Measurements from ENCODE around the gene HELZ. TPM values are rescaled to one million over a fixed set of nuclear protein-coding genes. Genes with fewer than 3 reads are reported as not detected.

The HELZ gene
- total and polyA plus RNA-seq, 4 donors, result 3.8 to 69.2 (median 25.7) TPM

DNA sequence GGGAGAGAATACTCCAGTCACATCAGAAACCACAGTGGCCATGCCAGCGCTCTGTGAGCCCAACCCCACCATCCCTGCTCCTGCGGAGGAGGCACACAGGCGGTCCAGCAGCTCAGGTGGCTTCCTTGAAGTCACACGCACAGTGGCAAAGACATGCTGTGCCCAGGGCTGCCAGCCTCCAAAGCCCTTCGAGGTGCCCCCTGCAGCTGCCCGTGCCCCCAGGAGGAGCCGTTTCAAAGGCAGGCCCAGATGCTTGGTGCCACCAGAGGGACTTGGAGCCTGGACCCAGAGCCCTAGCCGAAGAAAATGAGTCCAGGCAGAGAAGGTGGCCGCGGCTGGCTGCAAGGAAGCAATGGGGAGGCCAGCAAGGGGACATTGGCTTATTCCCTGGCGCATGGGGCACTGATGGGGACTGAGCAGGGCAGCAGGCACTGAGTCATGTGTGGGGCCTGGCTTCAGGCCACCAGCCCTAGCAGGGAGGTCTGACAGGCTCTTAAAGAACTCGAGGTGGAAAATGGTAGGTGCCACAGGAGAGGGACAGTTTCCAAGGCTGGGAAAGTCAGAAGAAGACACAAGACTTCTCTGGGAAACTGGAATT, 217.9 kb downstream of the HELZ start:
- DNase-seq (ENCODE audit: low spot score), result no peak
- Histone ChIP-seq H3K27ac (ENCODE audit: low read depth in 1 of 2, low read length in 2 of 2) (no peak overlapping the region), H3K9me3 (ENCODE audit: control insufficient read depth in 4 of 4, low read length in 3 of 4) (no peaks in the 10 kb centered on the region)

More for the DNA sequence above, 217.9 kb downstream of the HELZ start:
- no peak overlapping the region for H3K9ac ChIP-seq (ENCODE audit: low read depth in 1 of 2, low read length in 2 of 2)
- no peaks in the 10 kb centered on the region for H3K27me3 ChIP-seq (ENCODE audit: control insufficient read depth in 4 of 4, insufficient read depth in 4 of 4, low read length in 3 of 4)
- H3K36me3 ChIP-seq (ENCODE audit: control insufficient read depth in 4 of 4, insufficient read depth in 3 of 4, low read depth in 1 of 4, low read length in 3 of 4), result no peaks in the 10 kb centered on the region
- 93% methylated on average over 12 of the region's 12 CpGs for WGBS
- H3K4me3 ChIP-seq (ENCODE audit: low read depth in 1 of 3, low read length in 3 of 3), result no peak overlapping the region
- TF ChIP-seq, protein P1, sequence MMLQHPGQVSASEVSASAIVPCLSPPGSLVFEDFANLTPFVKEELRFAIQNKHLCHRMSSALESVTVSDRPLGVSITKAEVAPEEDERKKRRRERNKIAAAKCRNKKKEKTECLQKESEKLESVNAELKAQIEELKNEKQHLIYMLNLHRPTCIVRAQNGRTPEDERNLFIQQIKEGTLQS (IDR thresholded peaks at IDR 0.05), result no peak
- TF ChIP-seq NR2F2 (IDR thresholded peaks at IDR 0.05) (no peak), EGR1 (IDR thresholded peaks at IDR 0.05; ENCODE audit: low read depth in 2 of 2) (no peak), RAD21 (IDR thresholded peaks at IDR 0.05) (no peak), ZBTB33 (IDR thresholded peaks at IDR 0.05) (no peak), SP1 (IDR thresholded peaks at IDR 0.05) (no peak), HNF4G (IDR thresholded peaks at IDR 0.05) (no peak), FOXA2 (IDR thresholded peaks at IDR 0.05) (no peak), JUND (IDR thresholded peaks at IDR 0.05) (no peak), RXRA (IDR thresholded peaks at IDR 0.05) (no peak), YY1 (IDR thresholded peaks at IDR 0.05) (no peak), HNF4A (conservative IDR thresholded peaks at IDR 0.05) (no peak), FOXA1 (IDR thresholded peaks at IDR 0.05) (no peak), GABPA (IDR thresholded peaks at IDR 0.05 in 1 of 2, conservative IDR thresholded peaks at IDR 0.05 in 1 of 2) (no peak), TAF1 (conservative IDR thresholded peaks at IDR 0.05) (no peak)
- TF ChIP-seq, protein P2, sequence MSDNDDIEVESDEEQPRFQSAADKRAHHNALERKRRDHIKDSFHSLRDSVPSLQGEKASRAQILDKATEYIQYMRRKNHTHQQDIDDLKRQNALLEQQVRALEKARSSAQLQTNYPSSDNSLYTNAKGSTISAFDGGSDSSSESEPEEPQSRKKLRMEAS (IDR thresholded peaks at IDR 0.05), result no peak
- TF ChIP-seq, protein P3, sequence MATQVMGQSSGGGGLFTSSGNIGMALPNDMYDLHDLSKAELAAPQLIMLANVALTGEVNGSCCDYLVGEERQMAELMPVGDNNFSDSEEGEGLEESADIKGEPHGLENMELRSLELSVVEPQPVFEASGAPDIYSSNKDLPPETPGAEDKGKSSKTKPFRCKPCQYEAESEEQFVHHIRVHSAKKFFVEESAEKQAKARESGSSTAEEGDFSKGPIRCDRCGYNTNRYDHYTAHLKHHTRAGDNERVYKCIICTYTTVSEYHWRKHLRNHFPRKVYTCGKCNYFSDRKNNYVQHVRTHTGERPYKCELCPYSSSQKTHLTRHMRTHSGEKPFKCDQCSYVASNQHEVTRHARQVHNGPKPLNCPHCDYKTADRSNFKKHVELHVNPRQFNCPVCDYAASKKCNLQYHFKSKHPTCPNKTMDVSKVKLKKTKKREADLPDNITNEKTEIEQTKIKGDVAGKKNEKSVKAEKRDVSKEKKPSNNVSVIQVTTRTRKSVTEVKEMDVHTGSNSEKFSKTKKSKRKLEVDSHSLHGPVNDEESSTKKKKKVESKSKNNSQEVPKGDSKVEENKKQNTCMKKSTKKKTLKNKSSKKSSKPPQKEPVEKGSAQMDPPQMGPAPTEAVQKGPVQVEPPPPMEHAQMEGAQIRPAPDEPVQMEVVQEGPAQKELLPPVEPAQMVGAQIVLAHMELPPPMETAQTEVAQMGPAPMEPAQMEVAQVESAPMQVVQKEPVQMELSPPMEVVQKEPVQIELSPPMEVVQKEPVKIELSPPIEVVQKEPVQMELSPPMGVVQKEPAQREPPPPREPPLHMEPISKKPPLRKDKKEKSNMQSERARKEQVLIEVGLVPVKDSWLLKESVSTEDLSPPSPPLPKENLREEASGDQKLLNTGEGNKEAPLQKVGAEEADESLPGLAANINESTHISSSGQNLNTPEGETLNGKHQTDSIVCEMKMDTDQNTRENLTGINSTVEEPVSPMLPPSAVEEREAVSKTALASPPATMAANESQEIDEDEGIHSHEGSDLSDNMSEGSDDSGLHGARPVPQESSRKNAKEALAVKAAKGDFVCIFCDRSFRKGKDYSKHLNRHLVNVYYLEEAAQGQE (IDR thresholded peaks at IDR 0.05), result no peak
- TF ChIP-seq, protein P4, sequence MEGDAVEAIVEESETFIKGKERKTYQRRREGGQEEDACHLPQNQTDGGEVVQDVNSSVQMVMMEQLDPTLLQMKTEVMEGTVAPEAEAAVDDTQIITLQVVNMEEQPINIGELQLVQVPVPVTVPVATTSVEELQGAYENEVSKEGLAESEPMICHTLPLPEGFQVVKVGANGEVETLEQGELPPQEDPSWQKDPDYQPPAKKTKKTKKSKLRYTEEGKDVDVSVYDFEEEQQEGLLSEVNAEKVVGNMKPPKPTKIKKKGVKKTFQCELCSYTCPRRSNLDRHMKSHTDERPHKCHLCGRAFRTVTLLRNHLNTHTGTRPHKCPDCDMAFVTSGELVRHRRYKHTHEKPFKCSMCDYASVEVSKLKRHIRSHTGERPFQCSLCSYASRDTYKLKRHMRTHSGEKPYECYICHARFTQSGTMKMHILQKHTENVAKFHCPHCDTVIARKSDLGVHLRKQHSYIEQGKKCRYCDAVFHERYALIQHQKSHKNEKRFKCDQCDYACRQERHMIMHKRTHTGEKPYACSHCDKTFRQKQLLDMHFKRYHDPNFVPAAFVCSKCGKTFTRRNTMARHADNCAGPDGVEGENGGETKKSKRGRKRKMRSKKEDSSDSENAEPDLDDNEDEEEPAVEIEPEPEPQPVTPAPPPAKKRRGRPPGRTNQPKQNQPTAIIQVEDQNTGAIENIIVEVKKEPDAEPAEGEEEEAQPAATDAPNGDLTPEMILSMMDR (IDR thresholded peaks at IDR 0.05; ENCODE audit: low read depth, low read length, missing input control), result no peak
- no peaks in the 10 kb centered on the region for H3K4me1 ChIP-seq (ENCODE audit: control insufficient read depth in 4 of 4, insufficient read depth in 4 of 4, low read length in 3 of 4)
